ENCODE measurements around the gene GMPS. TPM values are rescaled to one million over a fixed set of nuclear protein-coding genes. Genes with fewer than 3 reads are reported as not detected.
A peak's percentile ranks its signal among the peaks of the same experiment; 100 is the strongest.

GMPS gene
- total RNA-seq, 1 donor from 2014 or later = 82.3 TPM

GRCh38 chr3:155869691-155870090, 759 bp upstream of the GMPS start:
- H3K9me3 Mint-ChIP-seq (ENCODE audit: unreplicated experiment) = peaks cover 11% of the 10 kb centered on the region
- no peak for DNase-seq
- peak overlapping the region; percentile 88 for H3K27ac Mint-ChIP-seq (ENCODE audit: unreplicated experiment)
- H3K4me1 Mint-ChIP-seq (ENCODE audit: low read depth, unreplicated experiment) = peaks cover 9% of the 10 kb centered on the region
- peak; percentile 33 for TF ChIP-seq CTCF (IDR thresholded peaks at IDR 0.05; ENCODE audit: partially characterized antibody, unreplicated experiment)
- H3K27me3 Mint-ChIP-seq (ENCODE audit: unreplicated experiment) = peaks cover 7% of the 10 kb centered on the region
- peak overlapping the region; percentile 90 for H3K4me3 Mint-ChIP-seq (ENCODE audit: unreplicated experiment)
- H3K36me3 Mint-ChIP-seq (ENCODE audit: unreplicated experiment) = no peaks in the 10 kb centered on the region

- Mint-ChIP-seq H3K36me3 (ENCODE audit: unreplicated experiment) (no peaks in the 10 kb centered on the region), H3K27me3 (ENCODE audit: unreplicated experiment) (peaks cover 9% of the 10 kb centered on the region), H3K27ac (ENCODE audit: unreplicated experiment) (peak overlapping the region; percentile 79), H3K9me3 (ENCODE audit: unreplicated experiment) (peaks cover 13% of the 10 kb centered on the region), H3K4me1 (ENCODE audit: low read depth, unreplicated experiment) (peaks cover 14% of the 10 kb centered on the region), H3K4me3 (ENCODE audit: unreplicated experiment) (peak overlapping the region; percentile 96)
- DNase-seq = peak; percentile 60
- TF ChIP-seq CTCF (IDR thresholded peaks at IDR 0.05; ENCODE audit: partially characterized antibody, unreplicated experiment) = no peak
These were observed 695 bp downstream of the GMPS start for GRCh38 chr3:155870945-155871745.

GRCh38 chr3:155871746-155872158, 1.3 kb downstream of the GMPS start:
- Mint-ChIP-seq H3K9me3 (ENCODE audit: unreplicated experiment) (peaks cover 18% of the 10 kb centered on the region), H3K27ac (ENCODE audit: unreplicated experiment) (peak overlapping the region; percentile 79), H3K27me3 (ENCODE audit: unreplicated experiment) (peaks cover 10% of the 10 kb centered on the region), H3K4me1 (ENCODE audit: low read depth, unreplicated experiment) (peaks cover 19% of the 10 kb centered on the region), H3K4me3 (ENCODE audit: unreplicated experiment) (peak overlapping the region; percentile 96), H3K36me3 (ENCODE audit: unreplicated experiment) (no peaks in the 10 kb centered on the region)
- TF ChIP-seq CTCF (IDR thresholded peaks at IDR 0.05; ENCODE audit: partially characterized antibody, unreplicated experiment) = no peak
- no peak for DNase-seq

- Mint-ChIP-seq H3K4me3 (ENCODE audit: unreplicated experiment) (peak overlapping the region; percentile 96), H3K4me1 (ENCODE audit: low read depth, unreplicated experiment) (peaks cover 29% of the 10 kb centered on the region), H3K27me3 (ENCODE audit: unreplicated experiment) (peaks cover 10% of the 10 kb centered on the region), H3K27ac (ENCODE audit: unreplicated experiment) (no peak overlapping the region), H3K36me3 (ENCODE audit: unreplicated experiment) (no peaks in the 10 kb centered on the region), H3K9me3 (ENCODE audit: unreplicated experiment) (peaks cover 20% of the 10 kb centered on the region)
- DNase-seq = no peak
- no peak for TF ChIP-seq CTCF (IDR thresholded peaks at IDR 0.05; ENCODE audit: partially characterized antibody, unreplicated experiment)
These were observed 2.6 kb downstream of the GMPS start for GRCh38 chr3:155872904-155873646.

- peak overlapping the region; percentile 74 for H3K4me3 Mint-ChIP-seq (ENCODE audit: unreplicated experiment)
- peak overlapping the region; percentile 97 for H3K27ac Mint-ChIP-seq (ENCODE audit: unreplicated experiment)
- no peak for TF ChIP-seq CTCF (IDR thresholded peaks at IDR 0.05; ENCODE audit: partially characterized antibody, unreplicated experiment)
- H3K27me3 Mint-ChIP-seq (ENCODE audit: unreplicated experiment) = peaks cover 6% of the 10 kb centered on the region
- peaks cover 13% of the 10 kb centered on the region for H3K9me3 Mint-ChIP-seq (ENCODE audit: unreplicated experiment)
- peaks cover 37% of the 10 kb centered on the region for H3K4me1 Mint-ChIP-seq (ENCODE audit: low read depth, unreplicated experiment)
- H3K36me3 Mint-ChIP-seq (ENCODE audit: unreplicated experiment) = no peaks in the 10 kb centered on the region
- no peak for DNase-seq
These were observed 5.6 kb downstream of the GMPS start for GRCh38 chr3:155876037-155876436.

Data from glutamatergic neuron (in vitro differentiated cells).